Lower leg skin (tissue), 3 donors: ENCODE measurements around the gene TMEM31.

ENCODE experiments used
- CTCF ChIP-seq, 3 donors: fragments of 450-650 bp; IDR thresholded peaks; one replicate each; pipeline ENCODE4 v1.5.1; 2016; ENCODE audit warnings: antibody characterized with exemption in 3 of 3, mild to moderate bottlenecking in 3 of 3, moderate library complexity in 2 of 3
- POLR2A ChIP-seq, 2 donors: fragments of 450-650 bp; IDR thresholded peaks; one replicate each; pipeline ENCODE4 v1.6.1; 2016 to 2017; ENCODE audit warnings: antibody characterized with exemption in 2 of 2, mild to moderate bottlenecking in 1 of 2, moderate library complexity in 1 of 2

DNA sequence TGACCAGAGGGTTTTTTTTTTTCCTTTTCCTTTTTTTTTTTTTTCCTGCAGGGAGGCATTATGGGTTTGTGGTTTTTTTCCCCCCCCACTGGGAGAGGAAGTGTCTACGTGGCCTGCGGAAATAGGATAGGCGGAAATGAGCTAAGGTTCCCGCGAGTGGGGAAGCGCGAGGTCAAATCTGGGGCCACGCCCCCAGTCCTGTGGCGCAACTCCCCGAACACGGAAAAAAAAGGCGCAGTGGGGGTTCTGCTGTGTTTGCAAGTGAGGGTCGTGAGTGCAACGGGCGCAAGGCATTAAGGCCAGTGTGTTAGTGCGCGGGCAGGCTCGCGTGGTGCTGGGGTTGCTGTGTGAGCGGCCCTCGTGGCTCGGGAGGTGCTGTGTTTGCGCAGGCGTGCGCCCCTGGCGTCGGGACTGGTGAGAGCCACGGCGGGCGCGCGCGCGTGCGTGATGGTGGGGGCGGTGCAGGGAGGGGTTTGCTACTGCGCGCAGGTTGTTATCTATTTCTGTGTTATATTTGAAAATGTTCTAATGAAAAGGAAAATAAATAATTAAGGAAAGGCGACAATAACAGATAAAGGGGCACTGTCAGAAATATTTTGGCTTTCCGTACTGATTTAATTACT, 23.5 kb upstream of the TMEM31 start:
- TF ChIP-seq CTCF (IDR thresholded peaks at IDR 0.05) (no peak), POLR2A (IDR thresholded peaks at IDR 0.05) (no peak)
